HepG2 (cell line): Measurements from ENCODE around the gene TGM1. TPM values are rescaled to one million over a fixed set of nuclear protein-coding genes. Genes with fewer than 3 reads are reported as not detected.

Experiments
- ATF1 ChIP-seq: IDR thresholded peaks from 2 replicates; pipeline ENCODE4 v1.6.1; 2016; ENCODE audit warnings: mild to moderate bottlenecking, control low read depth
- ATF5 ChIP-seq: sonication (generic); formaldehyde crosslinking; IDR thresholded peaks from 2 replicates; pipeline ENCODE4 v1.4.0; 2020; ENCODE audit warnings: mild to moderate bottlenecking, low read depth, missing genetic modification reagents
- KLF15 ChIP-seq: sonication (generic); formaldehyde crosslinking; IDR thresholded peaks from 2 replicates; pipeline ENCODE4 v1.8.1; 2023; ENCODE audit warnings: borderline replicate concordance, mild to moderate bottlenecking, inconsistent platforms, missing genetic modification reagents, mixed read lengths
- MIER3 ChIP-seq: IDR thresholded peaks from 2 replicates; pipeline ENCODE4 v1.6.1; 2016; ENCODE audit warnings: missing compliant biosample characterization, borderline replicate concordance
- MNT ChIP-seq: fragments of 450-650 bp; IDR thresholded peaks from 2 replicates; pipeline ENCODE4 v1.6.1; 2016
- NFIC ChIP-seq: IDR thresholded peaks from 2 replicates; pipeline ENCODE4 v1.6.1; 2012; ENCODE audit warnings: mild to moderate bottlenecking, low read length, inconsistent platforms
- NONO ChIP-seq, 2 experiments: fragments of 450-650 bp in 1 of 2; sonication (generic) in 1 of 2; formaldehyde crosslinking in 1 of 2; IDR thresholded peaks in 1 of 2; conservative IDR thresholded peaks in 1 of 2; 2 replicates each; pipeline versions ENCODE4 v1.6.1 to v1.8.0; 2017 to 2022; ENCODE audit warnings: mild to moderate bottlenecking in 1 of 2, missing genetic modification reagents in 1 of 2, moderate library complexity in 1 of 2
- PCBP1 ChIP-seq: fragments of 200-400 bp; formaldehyde crosslinking; IDR thresholded peaks from 2 replicates; pipeline ENCODE4 v1.6.1; 2017; ENCODE audit warnings: mild to moderate bottlenecking, low read depth, low read length, borderline replicate concordance
- PHF8 ChIP-seq: sonication (generic); formaldehyde crosslinking; IDR thresholded peaks from 2 replicates; pipeline ENCODE4 v1.5.0; 2020; ENCODE audit warnings: missing genetic modification reagents
- TEAD3 ChIP-seq: optimal IDR thresholded peaks from 2 replicates; pipeline ENCODE3; 2016; ENCODE audit warnings: borderline replicate concordance
- TRIM22 ChIP-seq: fragments of 450-650 bp; IDR thresholded peaks from 2 replicates; pipeline ENCODE4 v1.6.1; 2017
- YY1 ChIP-seq: IDR thresholded peaks from 2 replicates; pipeline ENCODE4 v1.6.1; 2011; ENCODE audit warnings: low read length, low read depth, moderate library complexity, mild to moderate bottlenecking; ENCODE audit not compliant: insufficient read depth, insufficient replicate concordance
- ZBTB42 ChIP-seq: sonication (generic); formaldehyde crosslinking; IDR thresholded peaks from 2 replicates; pipeline ENCODE4 v1.5.0; 2020; ENCODE audit warnings: mild to moderate bottlenecking, missing genetic modification reagents
- ZMYM3 ChIP-seq: sonication (generic); formaldehyde crosslinking; IDR thresholded peaks from 2 replicates; pipeline ENCODE4 v1.5.1; 2020; ENCODE audit warnings: mild to moderate bottlenecking, missing genetic modification reagents
- ZNF557 ChIP-seq: sonication (generic); formaldehyde crosslinking; IDR thresholded peaks from 2 replicates; pipeline ENCODE4 v1.4.0; 2020; ENCODE audit warnings: missing genetic modification reagents
- ZNF782 ChIP-seq: sonication (generic); formaldehyde crosslinking; IDR thresholded peaks from 2 replicates; pipeline ENCODE4 v1.4.0; 2020; ENCODE audit warnings: missing genetic modification reagents, mild to moderate bottlenecking, borderline replicate concordance
- ZNF792 ChIP-seq: IDR thresholded peaks from 2 replicates; pipeline ENCODE4 v1.6.1; 2016
- ZSCAN21 ChIP-seq: sonication (generic); formaldehyde crosslinking; IDR thresholded peaks from 2 replicates; pipeline ENCODE4 v1.8.0; 2022; ENCODE audit warnings: mild to moderate bottlenecking, missing genetic modification reagents, moderate library complexity, borderline replicate concordance
- polyA plus RNA-seq, 8 experiments: library from polyadenylated mRNA; depleted of rRNA in 3 of 8; stranded (reverse) in 7 of 8; unstranded in 1 of 8; fragments of >200 nt; fragmentation: Illumina TruSeq in 4 of 8; extraction: Trizol in 4 of 8; gene quantifications; 2 replicates each; pipeline versions ENCODE4 v1.2.1 to v1.2.3, GENCODE V29; 2011 to 2016; ENCODE audit warnings: low read depth in 4 of 8, missing spikeins in 1 of 8, mixed read lengths in 1 of 8; ENCODE audit not compliant: insufficient read depth in 1 of 8
- total RNA-seq, 5 experiments: library from RNA; depleted of rRNA; stranded (reverse); fragments of >200 nt; fragmentation: Illumina TruSeq; extraction: Trizol; gene quantifications; 2 replicates each; pipeline ENCODE4 v1.2.3, GENCODE V29; 2016; ENCODE audit warnings: low read depth in 1 of 5
- TF ChIP-seq, protein P1 (sequence below): sonication (generic); formaldehyde crosslinking; IDR thresholded peaks from 2 replicates; pipeline ENCODE4 v1.4.0; 2020; ENCODE audit warnings: missing genetic modification reagents
- TF ChIP-seq, protein P2 (sequence below): sonication (generic); formaldehyde crosslinking; IDR thresholded peaks from 2 replicates; pipeline ENCODE4 v1.9.0; 2022; ENCODE audit warnings: missing genetic modification reagents, mild to moderate bottlenecking, borderline replicate concordance
- TF ChIP-seq, protein P3 (sequence below): sonication (generic); formaldehyde crosslinking; IDR thresholded peaks from 2 replicates; pipeline ENCODE4 v1.4.0; 2020; ENCODE audit warnings: mild to moderate bottlenecking, missing genetic modification reagents

Gene TGM1
- total and polyA plus RNA-seq, 2 of the 13 experiments (the other 11 are each of a cell fraction or from before 2014, with no cell fraction given) = 3.2 to 10.6 TPM

- TF ChIP-seq, protein P1, sequence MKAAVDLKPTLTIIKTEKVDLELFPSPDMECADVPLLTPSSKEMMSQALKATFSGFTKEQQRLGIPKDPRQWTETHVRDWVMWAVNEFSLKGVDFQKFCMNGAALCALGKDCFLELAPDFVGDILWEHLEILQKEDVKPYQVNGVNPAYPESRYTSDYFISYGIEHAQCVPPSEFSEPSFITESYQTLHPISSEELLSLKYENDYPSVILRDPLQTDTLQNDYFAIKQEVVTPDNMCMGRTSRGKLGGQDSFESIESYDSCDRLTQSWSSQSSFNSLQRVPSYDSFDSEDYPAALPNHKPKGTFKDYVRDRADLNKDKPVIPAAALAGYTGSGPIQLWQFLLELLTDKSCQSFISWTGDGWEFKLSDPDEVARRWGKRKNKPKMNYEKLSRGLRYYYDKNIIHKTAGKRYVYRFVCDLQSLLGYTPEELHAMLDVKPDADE (CRISPR knock-in tag) = no peak
- TF ChIP-seq ATF1 (CRISPR knock-in tag) (no peak), KLF15 (CRISPR knock-in tag) (no peak), YY1 (peak; percentile 55), NONO (IDR thresholded peaks at IDR 0.05) (no peak), NONO (CRISPR knock-in tag; conservative IDR thresholded peaks at IDR 0.05) (0 out of 2 replicates have a peak, but pooled peaks have one; percentile 28), ZNF557 (CRISPR knock-in tag) (no peak), ZNF782 (CRISPR knock-in tag) (peak; percentile 55; the same call in 1 of the 2 replicates), NFIC (no peak), TEAD3 (CRISPR knock-in tag) (peak; percentile 89), ATF5 (CRISPR knock-in tag) (no peak), MNT (no peak), PCBP1 (no peak), TRIM22 (no peak), ZBTB42 (CRISPR knock-in tag) (no peak), ZSCAN21 (CRISPR knock-in tag) (no peak), PHF8 (CRISPR knock-in tag) (0 out of 2 replicates have a peak, but pooled peaks have one; percentile 26), ZNF792 (CRISPR knock-in tag) (peak; percentile 73; the same call in 1 of the 2 replicates), ZMYM3 (peak; percentile 66; the same call in 1 of the 2 replicates), MIER3 (peak; percentile 76; the same call in 1 of the 2 replicates)
- TF ChIP-seq, protein P2, sequence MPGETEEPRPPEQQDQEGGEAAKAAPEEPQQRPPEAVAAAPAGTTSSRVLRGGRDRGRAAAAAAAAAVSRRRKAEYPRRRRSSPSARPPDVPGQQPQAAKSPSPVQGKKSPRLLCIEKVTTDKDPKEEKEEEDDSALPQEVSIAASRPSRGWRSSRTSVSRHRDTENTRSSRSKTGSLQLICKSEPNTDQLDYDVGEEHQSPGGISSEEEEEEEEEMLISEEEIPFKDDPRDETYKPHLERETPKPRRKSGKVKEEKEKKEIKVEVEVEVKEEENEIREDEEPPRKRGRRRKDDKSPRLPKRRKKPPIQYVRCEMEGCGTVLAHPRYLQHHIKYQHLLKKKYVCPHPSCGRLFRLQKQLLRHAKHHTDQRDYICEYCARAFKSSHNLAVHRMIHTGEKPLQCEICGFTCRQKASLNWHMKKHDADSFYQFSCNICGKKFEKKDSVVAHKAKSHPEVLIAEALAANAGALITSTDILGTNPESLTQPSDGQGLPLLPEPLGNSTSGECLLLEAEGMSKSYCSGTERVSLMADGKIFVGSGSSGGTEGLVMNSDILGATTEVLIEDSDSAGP = peak; percentile 54; the same call in 1 of the 2 replicates
- TF ChIP-seq, protein P3, sequence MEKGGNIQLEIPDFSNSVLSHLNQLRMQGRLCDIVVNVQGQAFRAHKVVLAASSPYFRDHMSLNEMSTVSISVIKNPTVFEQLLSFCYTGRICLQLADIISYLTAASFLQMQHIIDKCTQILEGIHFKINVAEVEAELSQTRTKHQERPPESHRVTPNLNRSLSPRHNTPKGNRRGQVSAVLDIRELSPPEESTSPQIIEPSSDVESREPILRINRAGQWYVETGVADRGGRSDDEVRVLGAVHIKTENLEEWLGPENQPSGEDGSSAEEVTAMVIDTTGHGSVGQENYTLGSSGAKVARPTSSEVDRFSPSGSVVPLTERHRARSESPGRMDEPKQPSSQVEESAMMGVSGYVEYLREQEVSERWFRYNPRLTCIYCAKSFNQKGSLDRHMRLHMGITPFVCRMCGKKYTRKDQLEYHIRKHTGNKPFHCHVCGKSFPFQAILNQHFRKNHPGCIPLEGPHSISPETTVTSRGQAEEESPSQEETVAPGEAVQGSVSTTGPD = no peak
Observed at GRCh38 chr14:24296341-24297157, 33.6 kb upstream of the TGM1 start (continued).
